Measurements from ENCODE around the gene G3BP2. TPM values are rescaled to one million over a fixed set of nuclear protein-coding genes. Genes with fewer than 3 reads are reported as not detected.

Gene G3BP2
- total RNA-seq, 1 experiment from 2014 or later = 146 TPM

GRCh38 chr4:75675004-75675531, 1.9 kb upstream of the G3BP2 start:
- ATAC-seq (no peak), DNase-seq (ENCODE audit: low read depth, low spot score) (no peak)
- Histone ChIP-seq H3K27me3 (ENCODE audit: control insufficient read depth, insufficient read depth, low read length) (no peaks in the 10 kb centered on the region), H3K4me3 (ENCODE audit: low read depth in 2 of 2, low read length in 2 of 2) (no peak overlapping the region), H3K36me3 (ENCODE audit: control insufficient read depth, insufficient read depth, low read length) (peaks cover 10% of the 10 kb centered on the region), H3K27ac (ENCODE audit: low read length) (no peak overlapping the region), H3K9me3 (ENCODE audit: control insufficient read depth, insufficient read depth, low read depth, low read length) (no peaks in the 10 kb centered on the region), H3K4me1 (ENCODE audit: control insufficient read depth, insufficient read depth, low read length) (peaks cover 21% of the 10 kb centered on the region; the same call in 1 of the 2 replicates)
- CTCF ChIA-PET = no interaction called here
- in situ Hi-C loops (cut with HindIII; ENCODE audit: low pct_unique_long_range_greater_than_20kb, low sequenced_read_pairs) (no loop called here), intact Hi-C loops (cut with micrococcal nuclease; ENCODE audit: unreplicated experiment) (no loop called here)
- POLR2A ChIA-PET = interaction anchor here (0.7 kb wide), 1 partner anchor 119 kb away, joined by 17 read pairs; the partner anchor contains the start of gene ODAPH
- TF ChIP-seq CTCF (IDR thresholded peaks at IDR 0.05) (no peak), POLR2AphosphoS5 (IDR thresholded peaks at IDR 0.05; ENCODE audit: low read depth, low read length) (no peak), REST (IDR thresholded peaks at IDR 0.05; ENCODE audit: insufficient read depth in 1 of 2, low read depth in 2 of 2, low read length in 1 of 2) (no peak), SIN3A (IDR thresholded peaks at IDR 0.05; ENCODE audit: borderline replicate concordance, insufficient read depth, low read depth, low read length) (no peak), TCF7L2 (IDR thresholded peaks at IDR 0.05; ENCODE audit: low read depth, low read length) (no peak)
- BruUV-seq (replicated peaks) = no TSS peak

- H3K9me3 ChIP-seq (ENCODE audit: control insufficient read depth, insufficient read depth, low read depth, low read length) = no peaks in the 10 kb centered on the region
- peak overlapping the region; percentile 94 to 97 for H3K4me3 ChIP-seq (ENCODE audit: low read depth in 2 of 2, low read length in 2 of 2)
- ATAC-seq (no peak), DNase-seq (ENCODE audit: low read depth, low spot score) (no peak)
- peak overlapping the region; percentile 98 for H3K27ac ChIP-seq (ENCODE audit: low read length)
- CTCF ChIA-PET = no interaction called here
- intact Hi-C loops (cut with micrococcal nuclease; ENCODE audit: unreplicated experiment) (no loop called here), in situ Hi-C loops (cut with HindIII; ENCODE audit: low pct_unique_long_range_greater_than_20kb, low sequenced_read_pairs) (no loop called here)
- H3K4me1 ChIP-seq (ENCODE audit: control insufficient read depth, insufficient read depth, low read length) = peaks cover 21% of the 10 kb centered on the region; the same call in 1 of the 2 replicates
- POLR2A ChIA-PET = interaction anchor here (0.6 kb wide), 1 partner anchor 56 kb away, joined by 13 read pairs; no protein-coding TSS in a partner anchor
- BruUV-seq (replicated peaks) = TSS peak; percentile 95
- H3K36me3 ChIP-seq (ENCODE audit: control insufficient read depth, insufficient read depth, low read length) = peaks cover 10% of the 10 kb centered on the region
- no peaks in the 10 kb centered on the region for H3K27me3 ChIP-seq (ENCODE audit: control insufficient read depth, insufficient read depth, low read length)
- TF ChIP-seq REST (IDR thresholded peaks at IDR 0.05; ENCODE audit: insufficient read depth in 1 of 2, low read depth in 2 of 2, low read length in 1 of 2) (no peak), POLR2AphosphoS5 (IDR thresholded peaks at IDR 0.05; ENCODE audit: low read depth, low read length) (no peak), TCF7L2 (IDR thresholded peaks at IDR 0.05; ENCODE audit: low read depth, low read length) (no peak), CTCF (IDR thresholded peaks at IDR 0.05) (no peak), SIN3A (IDR thresholded peaks at IDR 0.05; ENCODE audit: borderline replicate concordance, insufficient read depth, low read depth, low read length) (no peak)
These were observed 733 bp upstream of the G3BP2 start for GRCh38 chr4:75673959-75674328.

All from Panc1 (cell line).